Thyroid gland (tissue), 4 donors: ENCODE measurements around the gene ADCY9.

Experiments
- POLR2A ChIP-seq, 2 donors: fragments of 450-650 bp; IDR thresholded peaks; one replicate each; pipeline ENCODE4 v1.6.1; 2017; ENCODE audit warnings: antibody characterized with exemption in 2 of 2, mild to moderate bottlenecking in 2 of 2, moderate library complexity in 1 of 2
- TF ChIP-seq, protein P1 (sequence below), 6 experiments: fragments of 200-600 bp in 3 of 6; fragments of 450-650 bp in 3 of 6; sonication (generic) in 3 of 6; IDR thresholded peaks; one replicate each; pipeline ENCODE4 v1.5.1; 2016 to 2019; ENCODE audit warnings: antibody characterized with exemption in 6 of 6, mild to moderate bottlenecking in 2 of 6, inconsistent platforms in 1 of 6, moderate library complexity in 1 of 6

DNA sequence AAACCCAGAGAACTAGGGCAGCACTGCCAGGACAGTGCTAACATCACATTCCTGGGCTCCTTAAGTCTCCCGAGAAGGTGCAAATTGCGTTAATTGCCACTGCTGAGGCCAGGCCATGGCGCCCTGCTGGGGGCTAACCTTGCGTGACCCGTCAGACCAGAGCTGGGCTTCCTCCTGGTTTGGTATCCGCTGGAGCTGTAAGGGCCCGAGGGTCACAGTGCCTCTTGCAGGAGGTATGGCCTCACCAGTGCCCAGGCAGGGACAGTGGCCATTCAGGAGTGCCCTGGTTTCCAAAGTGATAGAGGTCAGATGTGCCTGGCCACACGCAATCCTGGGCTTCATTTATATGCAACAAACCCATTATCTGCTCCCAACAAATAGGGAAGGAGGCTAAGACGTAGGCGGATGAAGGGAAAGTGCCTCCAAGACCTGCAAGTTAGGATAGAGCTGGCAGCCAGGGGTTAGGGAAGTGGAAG lies 17.7 kb upstream of the ADCY9 start:
- TF ChIP-seq, protein P1, sequence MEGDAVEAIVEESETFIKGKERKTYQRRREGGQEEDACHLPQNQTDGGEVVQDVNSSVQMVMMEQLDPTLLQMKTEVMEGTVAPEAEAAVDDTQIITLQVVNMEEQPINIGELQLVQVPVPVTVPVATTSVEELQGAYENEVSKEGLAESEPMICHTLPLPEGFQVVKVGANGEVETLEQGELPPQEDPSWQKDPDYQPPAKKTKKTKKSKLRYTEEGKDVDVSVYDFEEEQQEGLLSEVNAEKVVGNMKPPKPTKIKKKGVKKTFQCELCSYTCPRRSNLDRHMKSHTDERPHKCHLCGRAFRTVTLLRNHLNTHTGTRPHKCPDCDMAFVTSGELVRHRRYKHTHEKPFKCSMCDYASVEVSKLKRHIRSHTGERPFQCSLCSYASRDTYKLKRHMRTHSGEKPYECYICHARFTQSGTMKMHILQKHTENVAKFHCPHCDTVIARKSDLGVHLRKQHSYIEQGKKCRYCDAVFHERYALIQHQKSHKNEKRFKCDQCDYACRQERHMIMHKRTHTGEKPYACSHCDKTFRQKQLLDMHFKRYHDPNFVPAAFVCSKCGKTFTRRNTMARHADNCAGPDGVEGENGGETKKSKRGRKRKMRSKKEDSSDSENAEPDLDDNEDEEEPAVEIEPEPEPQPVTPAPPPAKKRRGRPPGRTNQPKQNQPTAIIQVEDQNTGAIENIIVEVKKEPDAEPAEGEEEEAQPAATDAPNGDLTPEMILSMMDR (IDR thresholded peaks at IDR 0.05): no peak
- TF ChIP-seq POLR2A (IDR thresholded peaks at IDR 0.05): no peak
